Ishikawa (cell line): ENCODE measurements around the gene COPS8.

Experiments
- CEBPB ChIP-seq: IDR thresholded peaks from 2 replicates; pipeline ENCODE4 v1.6.1; 2012
- CREB1 ChIP-seq: IDR thresholded peaks from 2 replicates; pipeline ENCODE4 v1.6.1; 2012; ENCODE audit warnings: low read depth
- EGR1 ChIP-seq: IDR thresholded peaks from 2 replicates; pipeline ENCODE4 v1.6.1; 2012
- EP300 ChIP-seq: IDR thresholded peaks from 2 replicates; pipeline ENCODE4 v1.6.1; 2012; ENCODE audit warnings: borderline replicate concordance
- FOXM1 ChIP-seq: IDR thresholded peaks from 2 replicates; pipeline ENCODE4 v1.6.1; 2012; ENCODE audit warnings: low read depth, borderline replicate concordance
- NFIC ChIP-seq: IDR thresholded peaks from 2 replicates; pipeline ENCODE4 v1.6.1; 2012
- RAD21 ChIP-seq: IDR thresholded peaks from 2 replicates; pipeline ENCODE4 v1.6.1; 2012; ENCODE audit warnings: low read depth
- TAF1 ChIP-seq: IDR thresholded peaks from 2 replicates; pipeline ENCODE4 v1.6.1; 2012; ENCODE audit warnings: low read depth, mild to moderate bottlenecking
- TCF12 ChIP-seq: IDR thresholded peaks from 2 replicates; pipeline ENCODE4 v1.6.1; 2012; ENCODE audit warnings: low read depth
- TEAD4 ChIP-seq: IDR thresholded peaks from 2 replicates; pipeline ENCODE4 v1.6.1; 2012
- YY1 ChIP-seq: IDR thresholded peaks from 2 replicates; pipeline ENCODE4 v1.6.1; 2012; ENCODE audit warnings: low read depth
- ZBTB7A ChIP-seq: IDR thresholded peaks from 2 replicates; pipeline ENCODE4 v1.6.1; 2012; ENCODE audit warnings: low read depth
- TF ChIP-seq, protein P1 (sequence below): IDR thresholded peaks from 2 replicates; pipeline ENCODE4 v1.6.1; 2012
- TF ChIP-seq, protein P2 (sequence below): IDR thresholded peaks from 2 replicates; pipeline ENCODE4 v1.6.1; 2012
- TF ChIP-seq, protein P3 (sequence below): IDR thresholded peaks from 2 replicates; pipeline ENCODE4 v1.6.1; 2012; ENCODE audit warnings: low read depth, mild to moderate bottlenecking

COPS8 gene

DNA sequence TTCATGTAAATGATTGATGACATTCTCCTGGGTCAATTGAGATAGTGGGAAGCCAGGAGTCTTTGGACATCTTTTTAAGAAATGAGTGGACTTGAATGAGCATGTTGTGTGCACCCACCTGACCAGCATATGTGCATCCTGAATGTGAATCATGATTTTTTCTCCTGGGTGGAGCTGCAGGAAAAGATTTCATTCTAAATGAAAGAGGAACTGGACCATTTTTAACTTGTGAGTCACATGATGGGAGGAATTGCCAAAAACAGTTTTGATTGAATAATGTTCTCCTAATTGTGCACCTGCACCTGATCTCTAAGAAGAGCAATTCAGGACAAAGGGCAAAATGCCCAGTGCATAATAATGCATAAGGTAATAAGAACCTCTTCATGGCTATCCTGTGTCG, 32.3 kb downstream of the COPS8 start:
- no peak for TF ChIP-seq FOXM1
- TF ChIP-seq EP300, result no peak
- TF ChIP-seq CREB1, result no peak
- TF ChIP-seq, protein P1, sequence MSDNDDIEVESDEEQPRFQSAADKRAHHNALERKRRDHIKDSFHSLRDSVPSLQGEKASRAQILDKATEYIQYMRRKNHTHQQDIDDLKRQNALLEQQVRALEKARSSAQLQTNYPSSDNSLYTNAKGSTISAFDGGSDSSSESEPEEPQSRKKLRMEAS, result no peak
- TF ChIP-seq, protein P2, sequence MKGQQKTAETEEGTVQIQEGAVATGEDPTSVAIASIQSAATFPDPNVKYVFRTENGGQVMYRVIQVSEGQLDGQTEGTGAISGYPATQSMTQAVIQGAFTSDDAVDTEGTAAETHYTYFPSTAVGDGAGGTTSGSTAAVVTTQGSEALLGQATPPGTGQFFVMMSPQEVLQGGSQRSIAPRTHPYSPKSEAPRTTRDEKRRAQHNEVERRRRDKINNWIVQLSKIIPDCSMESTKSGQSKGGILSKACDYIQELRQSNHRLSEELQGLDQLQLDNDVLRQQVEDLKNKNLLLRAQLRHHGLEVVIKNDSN, result no peak
- TF ChIP-seq TCF12, result no peak
- TF ChIP-seq, protein P3, sequence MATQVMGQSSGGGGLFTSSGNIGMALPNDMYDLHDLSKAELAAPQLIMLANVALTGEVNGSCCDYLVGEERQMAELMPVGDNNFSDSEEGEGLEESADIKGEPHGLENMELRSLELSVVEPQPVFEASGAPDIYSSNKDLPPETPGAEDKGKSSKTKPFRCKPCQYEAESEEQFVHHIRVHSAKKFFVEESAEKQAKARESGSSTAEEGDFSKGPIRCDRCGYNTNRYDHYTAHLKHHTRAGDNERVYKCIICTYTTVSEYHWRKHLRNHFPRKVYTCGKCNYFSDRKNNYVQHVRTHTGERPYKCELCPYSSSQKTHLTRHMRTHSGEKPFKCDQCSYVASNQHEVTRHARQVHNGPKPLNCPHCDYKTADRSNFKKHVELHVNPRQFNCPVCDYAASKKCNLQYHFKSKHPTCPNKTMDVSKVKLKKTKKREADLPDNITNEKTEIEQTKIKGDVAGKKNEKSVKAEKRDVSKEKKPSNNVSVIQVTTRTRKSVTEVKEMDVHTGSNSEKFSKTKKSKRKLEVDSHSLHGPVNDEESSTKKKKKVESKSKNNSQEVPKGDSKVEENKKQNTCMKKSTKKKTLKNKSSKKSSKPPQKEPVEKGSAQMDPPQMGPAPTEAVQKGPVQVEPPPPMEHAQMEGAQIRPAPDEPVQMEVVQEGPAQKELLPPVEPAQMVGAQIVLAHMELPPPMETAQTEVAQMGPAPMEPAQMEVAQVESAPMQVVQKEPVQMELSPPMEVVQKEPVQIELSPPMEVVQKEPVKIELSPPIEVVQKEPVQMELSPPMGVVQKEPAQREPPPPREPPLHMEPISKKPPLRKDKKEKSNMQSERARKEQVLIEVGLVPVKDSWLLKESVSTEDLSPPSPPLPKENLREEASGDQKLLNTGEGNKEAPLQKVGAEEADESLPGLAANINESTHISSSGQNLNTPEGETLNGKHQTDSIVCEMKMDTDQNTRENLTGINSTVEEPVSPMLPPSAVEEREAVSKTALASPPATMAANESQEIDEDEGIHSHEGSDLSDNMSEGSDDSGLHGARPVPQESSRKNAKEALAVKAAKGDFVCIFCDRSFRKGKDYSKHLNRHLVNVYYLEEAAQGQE, result no peak

DNA sequence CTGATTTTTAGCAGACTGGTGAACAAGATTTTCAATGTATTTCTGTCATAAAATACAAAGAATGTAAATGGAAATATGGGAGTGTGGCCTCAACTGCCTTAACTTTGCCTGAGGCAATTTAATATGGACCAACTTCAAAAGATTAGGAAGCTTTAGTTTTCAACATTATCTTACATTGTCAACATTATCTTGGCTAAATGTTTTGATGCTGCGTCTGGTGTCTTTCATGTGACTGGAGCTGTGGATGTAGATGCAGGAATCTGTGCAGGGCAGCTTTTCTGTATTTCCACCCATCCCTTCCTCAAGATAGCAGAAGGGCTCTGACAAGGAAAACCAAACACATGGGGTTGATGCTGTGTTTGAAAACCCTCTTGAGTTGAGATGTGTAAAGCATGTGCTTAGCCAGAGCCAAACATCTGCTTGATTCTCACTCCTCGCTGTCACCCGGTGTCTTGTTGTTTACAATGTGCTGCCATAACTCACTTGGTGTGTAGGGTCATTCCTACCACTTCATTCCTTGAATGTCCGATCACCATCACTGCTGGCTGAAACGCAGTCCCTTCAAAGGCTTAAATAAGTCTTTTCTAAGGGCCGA, 33.0 kb downstream of the COPS8 start:
- TF ChIP-seq TEAD4, result no peak
- TF ChIP-seq CEBPB, result no peak
- no peak for TF ChIP-seq ZBTB7A
- no peak for TF ChIP-seq FOXM1
- no peak for TF ChIP-seq EP300
- no peak for TF ChIP-seq YY1
- TF ChIP-seq TAF1, result no peak
- TF ChIP-seq EGR1, result no peak
- TF ChIP-seq, protein P2, result no peak
- no peak for TF ChIP-seq TCF12
- TF ChIP-seq NFIC, result no peak

DNA sequence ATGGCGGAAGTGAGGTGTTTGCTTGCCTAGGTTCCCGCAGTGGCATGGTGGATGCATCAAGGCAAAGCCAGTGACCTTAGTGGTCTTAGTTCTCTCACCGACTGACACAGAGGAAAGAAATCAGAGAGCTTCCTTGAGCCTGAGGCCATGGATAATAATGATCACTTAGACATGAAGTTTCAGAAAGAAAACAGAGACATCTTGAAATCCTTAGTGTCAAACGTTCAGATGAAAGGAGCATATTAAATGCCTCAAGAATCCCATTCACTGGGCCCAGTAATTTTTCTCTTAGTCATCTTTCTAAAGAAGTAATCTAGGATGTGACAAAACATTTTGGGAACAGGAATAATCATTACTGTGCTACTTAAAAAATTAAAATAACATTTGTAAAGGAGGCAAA, 35.2 kb downstream of the COPS8 start:
- TF ChIP-seq ZBTB7A, result no peak
- TF ChIP-seq YY1, result no peak
- no peak for TF ChIP-seq FOXM1

DNA sequence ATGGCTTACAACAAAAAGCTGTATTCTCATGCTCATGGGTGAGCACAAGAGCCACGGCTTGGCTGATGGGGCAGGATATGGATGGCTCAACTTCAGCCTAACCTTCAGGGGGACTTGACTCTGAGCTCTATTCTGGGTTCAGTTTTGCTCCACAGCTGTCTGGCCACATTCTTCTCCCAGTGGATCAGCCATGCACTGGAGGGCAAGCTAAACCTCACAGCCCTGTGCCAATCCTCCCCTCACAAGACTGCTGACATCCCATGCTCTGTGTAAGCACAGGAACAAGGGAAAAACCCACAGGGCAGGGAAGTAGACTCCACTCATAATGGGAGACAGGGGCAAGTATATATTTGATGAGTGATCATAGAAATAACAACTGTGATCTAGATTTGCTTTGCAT, 35.6 kb downstream of the COPS8 start:
- TF ChIP-seq TAF1 (no peak), YY1 (no peak), RAD21 (no peak), FOXM1 (no peak), CREB1 (no peak)
- TF ChIP-seq, protein P3, result no peak

DNA sequence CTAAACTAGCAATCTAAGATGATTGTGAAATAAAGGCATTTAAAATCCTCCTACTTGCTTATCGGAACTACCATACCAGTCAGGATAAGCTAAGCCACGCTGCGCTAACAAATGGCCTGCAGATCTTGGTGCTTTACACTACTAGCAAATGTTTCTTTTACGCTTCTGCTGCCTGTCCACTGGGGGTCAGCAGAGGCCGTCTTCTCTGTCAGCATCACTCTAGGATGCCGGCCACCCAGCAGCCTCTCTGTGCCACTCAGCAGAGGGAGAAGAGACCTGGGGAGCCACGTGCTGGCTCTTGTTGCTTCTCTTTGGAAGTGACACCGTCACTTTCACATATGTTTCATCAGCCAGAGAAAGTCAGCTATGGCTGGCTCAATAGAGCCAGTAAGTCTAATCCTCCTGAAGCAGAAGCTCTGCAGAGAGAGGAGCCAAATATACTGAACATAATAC, 36.6 kb downstream of the COPS8 start:
- TF ChIP-seq, protein P1, result no peak
- TF ChIP-seq RAD21 (peak; percentile 59), ZBTB7A (no peak), EGR1 (no peak), TCF12 (no peak)

DNA sequence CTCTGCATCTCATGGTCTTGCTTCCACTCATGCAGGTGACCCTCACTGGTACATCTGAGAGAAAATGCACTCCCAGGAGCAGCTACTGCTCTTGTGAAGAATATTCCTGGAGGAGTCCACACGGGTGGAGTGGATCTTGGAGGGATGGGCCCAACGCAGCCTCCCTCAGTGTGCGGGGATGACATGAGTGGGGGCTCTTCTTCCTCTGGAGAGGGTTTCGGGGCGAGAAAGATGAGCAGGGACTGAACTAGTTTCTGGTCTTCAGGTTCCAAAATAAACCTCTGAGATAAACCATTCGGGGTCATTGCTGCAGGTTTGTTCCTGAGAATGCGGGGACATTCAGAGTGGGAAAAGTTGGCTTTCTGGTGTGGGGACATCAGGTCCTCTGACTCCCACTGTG, 39.1 kb downstream of the COPS8 start:
- no peak for TF ChIP-seq ZBTB7A
- no peak for TF ChIP-seq EP300
- TF ChIP-seq TEAD4, result no peak
- no peak for TF ChIP-seq CEBPB
- no peak for TF ChIP-seq YY1
- TF ChIP-seq CREB1, result no peak
- TF ChIP-seq RAD21, result no peak
- TF ChIP-seq EGR1, result no peak
- no peak for TF ChIP-seq TCF12
- no peak for TF ChIP-seq FOXM1
- TF ChIP-seq, protein P2, result no peak
- TF ChIP-seq, protein P1, result no peak
- TF ChIP-seq, protein P3, result no peak
- no peak for TF ChIP-seq NFIC
- TF ChIP-seq TAF1, result no peak
